Lower lobe of right lung (tissue), 2 donors: ENCODE results near the gene WNT5B. TPM values are rescaled to one million over a fixed set of nuclear protein-coding genes. Genes with fewer than 3 reads are reported as not detected.

Experiments used
- ATAC-seq, 2 donors: fragments of 200-7000 bp; cut with Tn5 transposase; one replicate each; pipeline ENCODE4 v1.9.1; 2020 to 2022; ENCODE audit warnings: mild to moderate bottlenecking in 2 of 2, moderate library complexity in 2 of 2
- DNase-seq: peaks from one replicate; pipeline ENCODE4 v3.0.0-alpha.2; 2020
- H3K27ac ChIP-seq: fragments of 200-600 bp; one replicate; pipeline ENCODE4 v1.8.0; 2022
- H3K27me3 ChIP-seq: fragments of 200-600 bp; one replicate; pipeline ENCODE4 v1.8.0; 2022; ENCODE audit warnings: low read depth
- H3K36me3 ChIP-seq: fragments of 200-600 bp; one replicate; pipeline ENCODE4 v1.8.0; 2022; ENCODE audit warnings: mild to moderate bottlenecking
- H3K4me1 ChIP-seq: fragments of 200-600 bp; one replicate; pipeline ENCODE4 v1.8.0; 2022
- H3K4me3 ChIP-seq: fragments of 200-600 bp; one replicate; pipeline ENCODE4 v1.8.0; 2022; ENCODE audit warnings: mild to moderate bottlenecking
- H3K9me3 ChIP-seq: fragments of 200-600 bp; one replicate; pipeline ENCODE4 v1.8.0; 2022
- CTCF ChIP-seq: fragments of 200-600 bp; IDR thresholded peaks from one replicate; pipeline ENCODE4 v1.8.0; 2022; ENCODE audit warnings: antibody characterized with exemption, mild to moderate bottlenecking
- intact Hi-C: fragments of 100-400 bp; cut with DNase I; formaldehyde crosslinking; loops from one replicate; pipeline ENCODE4 v1.11.0; 2022
- total RNA-seq: library from RNA; stranded (reverse); fragmentation: NEBNext Ultra II Directional; extraction: Animal tissue kit (Norgen Biotek cat#: 25700); gene quantifications from one replicate; pipeline ENCODE4 v1.2.1, GENCODE V29; 2021
- donor health status: DM: no; HTN: yes; CAD: no; lungs with severe emphysema.

Gene WNT5B
- total RNA-seq, 1 donor from 2014 or later, result 6.1 TPM

GRCh38 chr12:1680804-1681492 lies 51.9 kb downstream of the WNT5B start:
- H3K9me3 ChIP-seq, result no peaks in the 10 kb centered on the region
- peak overlapping the region; percentile 47 for H3K27ac ChIP-seq
- TF ChIP-seq CTCF, result no peak
- H3K4me3 ChIP-seq, result no peak overlapping the region
- ATAC-seq, result peak in 1 of 2 donors; percentile 47
- intact Hi-C loops, result no loop called here
- H3K4me1 ChIP-seq, result peaks cover 11% of the 10 kb centered on the region
- H3K36me3 ChIP-seq, result no peaks in the 10 kb centered on the region
- no peak for DNase-seq
- H3K27me3 ChIP-seq, result no peaks in the 10 kb centered on the region

- DNase-seq (no peak), ATAC-seq (no peak)
- Histone ChIP-seq H3K4me1 (peaks cover 11% of the 10 kb centered on the region), H3K27me3 (no peaks in the 10 kb centered on the region), H3K4me3 (no peak overlapping the region), H3K36me3 (no peaks in the 10 kb centered on the region), H3K9me3 (no peaks in the 10 kb centered on the region), H3K27ac (peak overlapping the region; percentile 47)
- no peak for TF ChIP-seq CTCF
- intact Hi-C loops, result no loop called here
These were observed 52.4 kb downstream of the WNT5B start for GRCh38 chr12:1681493-1681807.

GRCh38 chr12:1688086-1688710 lies 59.2 kb downstream of the WNT5B start:
- no peaks in the 10 kb centered on the region for H3K36me3 ChIP-seq
- DNase-seq (no peak), ATAC-seq (no peak)
- H3K27me3 ChIP-seq, result no peaks in the 10 kb centered on the region
- H3K27ac ChIP-seq, result no peak overlapping the region
- no peaks in the 10 kb centered on the region for H3K9me3 ChIP-seq
- no peak overlapping the region for H3K4me3 ChIP-seq
- intact Hi-C loops, result no loop called here
- H3K4me1 ChIP-seq, result peaks cover 21% of the 10 kb centered on the region
- TF ChIP-seq CTCF, result no peak

- ATAC-seq, result peak; percentile 100
- H3K4me1 ChIP-seq, result peaks cover 21% of the 10 kb centered on the region
- H3K27ac ChIP-seq, result peak within 1 kb of the TSS; percentile 94
- no peak for TF ChIP-seq CTCF
- H3K36me3 ChIP-seq, result no peaks in the 10 kb centered on the region
- DNase-seq, result peak; percentile 96
- peak within 1 kb of the TSS; percentile 89 for H3K4me3 ChIP-seq
- intact Hi-C loops, result no loop called here
- H3K9me3 ChIP-seq, result no peaks in the 10 kb centered on the region
- H3K27me3 ChIP-seq, result no peaks in the 10 kb centered on the region
These were observed 61.6 kb downstream of the WNT5B start, which contains the start of gene ADIPOR2 for GRCh38 chr12:1690578-1691122. ADIPOR2 (plus strand) TSS chr12:1691070; CDS start chr12:1754344, 63,274 bp downstream.

GRCh38 chr12:1691123-1692007 lies 62.3 kb downstream of the WNT5B start:
- DNase-seq (peak; percentile 73), ATAC-seq (peak; percentile 74 to 75)
- no peak for TF ChIP-seq CTCF
- no peaks in the 10 kb centered on the region for H3K36me3 ChIP-seq
- peak overlapping the region; percentile 94 for H3K27ac ChIP-seq
- no peaks in the 10 kb centered on the region for H3K9me3 ChIP-seq
- peak overlapping the region; percentile 89 for H3K4me3 ChIP-seq
- intact Hi-C loops, result no loop called here
- H3K4me1 ChIP-seq, result peaks cover 25% of the 10 kb centered on the region
- H3K27me3 ChIP-seq, result no peaks in the 10 kb centered on the region
